ENCODE measurements around the gene KRTAP12-2.
"Not testable (repeated sequence)": the region's sequence is repeated elsewhere in the genome, so short reads cannot be mapped to it uniquely, and the experiment has no call there.

DNA sequence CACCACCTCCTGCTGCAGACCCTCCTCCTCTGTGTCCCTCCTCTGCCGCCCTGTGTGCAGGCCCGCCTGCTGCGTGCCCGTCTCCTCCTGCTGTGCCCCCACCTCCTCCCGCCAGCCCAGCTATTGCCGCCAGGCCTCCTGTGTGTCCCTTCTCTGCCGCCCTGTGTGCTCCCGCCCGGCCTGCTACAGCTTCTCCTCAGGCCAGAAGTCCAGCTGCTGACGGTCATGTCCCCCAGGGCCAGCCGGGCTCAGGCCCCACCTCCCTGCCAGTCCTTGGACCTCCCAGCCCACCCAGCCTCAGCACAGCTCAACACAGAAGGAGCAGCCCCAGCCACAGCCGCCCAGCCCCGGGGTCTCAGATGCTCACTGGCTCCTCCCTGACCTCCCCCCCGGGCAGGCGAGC lies 38.9 kb downstream of the KRTAP12-2 start:
- not testable (repeated sequence) for TF ChIP-seq POLR2A (IDR thresholded peaks at IDR 0.05)
- TF ChIP-seq, protein P1, sequence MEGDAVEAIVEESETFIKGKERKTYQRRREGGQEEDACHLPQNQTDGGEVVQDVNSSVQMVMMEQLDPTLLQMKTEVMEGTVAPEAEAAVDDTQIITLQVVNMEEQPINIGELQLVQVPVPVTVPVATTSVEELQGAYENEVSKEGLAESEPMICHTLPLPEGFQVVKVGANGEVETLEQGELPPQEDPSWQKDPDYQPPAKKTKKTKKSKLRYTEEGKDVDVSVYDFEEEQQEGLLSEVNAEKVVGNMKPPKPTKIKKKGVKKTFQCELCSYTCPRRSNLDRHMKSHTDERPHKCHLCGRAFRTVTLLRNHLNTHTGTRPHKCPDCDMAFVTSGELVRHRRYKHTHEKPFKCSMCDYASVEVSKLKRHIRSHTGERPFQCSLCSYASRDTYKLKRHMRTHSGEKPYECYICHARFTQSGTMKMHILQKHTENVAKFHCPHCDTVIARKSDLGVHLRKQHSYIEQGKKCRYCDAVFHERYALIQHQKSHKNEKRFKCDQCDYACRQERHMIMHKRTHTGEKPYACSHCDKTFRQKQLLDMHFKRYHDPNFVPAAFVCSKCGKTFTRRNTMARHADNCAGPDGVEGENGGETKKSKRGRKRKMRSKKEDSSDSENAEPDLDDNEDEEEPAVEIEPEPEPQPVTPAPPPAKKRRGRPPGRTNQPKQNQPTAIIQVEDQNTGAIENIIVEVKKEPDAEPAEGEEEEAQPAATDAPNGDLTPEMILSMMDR (IDR thresholded peaks at IDR 0.05) = not testable (repeated sequence)
